ENCODE measurements around the gene LRRTM2.
"Not testable (repeated sequence)": the region's sequence is repeated elsewhere in the genome, so short reads cannot be mapped to it uniquely, and the experiment has no call there.

LRRTM2 gene, protein sequence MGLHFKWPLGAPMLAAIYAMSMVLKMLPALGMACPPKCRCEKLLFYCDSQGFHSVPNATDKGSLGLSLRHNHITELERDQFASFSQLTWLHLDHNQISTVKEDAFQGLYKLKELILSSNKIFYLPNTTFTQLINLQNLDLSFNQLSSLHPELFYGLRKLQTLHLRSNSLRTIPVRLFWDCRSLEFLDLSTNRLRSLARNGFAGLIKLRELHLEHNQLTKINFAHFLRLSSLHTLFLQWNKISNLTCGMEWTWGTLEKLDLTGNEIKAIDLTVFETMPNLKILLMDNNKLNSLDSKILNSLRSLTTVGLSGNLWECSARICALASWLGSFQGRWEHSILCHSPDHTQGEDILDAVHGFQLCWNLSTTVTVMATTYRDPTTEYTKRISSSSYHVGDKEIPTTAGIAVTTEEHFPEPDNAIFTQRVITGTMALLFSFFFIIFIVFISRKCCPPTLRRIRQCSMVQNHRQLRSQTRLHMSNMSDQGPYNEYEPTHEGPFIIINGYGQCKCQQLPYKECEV

DNA sequence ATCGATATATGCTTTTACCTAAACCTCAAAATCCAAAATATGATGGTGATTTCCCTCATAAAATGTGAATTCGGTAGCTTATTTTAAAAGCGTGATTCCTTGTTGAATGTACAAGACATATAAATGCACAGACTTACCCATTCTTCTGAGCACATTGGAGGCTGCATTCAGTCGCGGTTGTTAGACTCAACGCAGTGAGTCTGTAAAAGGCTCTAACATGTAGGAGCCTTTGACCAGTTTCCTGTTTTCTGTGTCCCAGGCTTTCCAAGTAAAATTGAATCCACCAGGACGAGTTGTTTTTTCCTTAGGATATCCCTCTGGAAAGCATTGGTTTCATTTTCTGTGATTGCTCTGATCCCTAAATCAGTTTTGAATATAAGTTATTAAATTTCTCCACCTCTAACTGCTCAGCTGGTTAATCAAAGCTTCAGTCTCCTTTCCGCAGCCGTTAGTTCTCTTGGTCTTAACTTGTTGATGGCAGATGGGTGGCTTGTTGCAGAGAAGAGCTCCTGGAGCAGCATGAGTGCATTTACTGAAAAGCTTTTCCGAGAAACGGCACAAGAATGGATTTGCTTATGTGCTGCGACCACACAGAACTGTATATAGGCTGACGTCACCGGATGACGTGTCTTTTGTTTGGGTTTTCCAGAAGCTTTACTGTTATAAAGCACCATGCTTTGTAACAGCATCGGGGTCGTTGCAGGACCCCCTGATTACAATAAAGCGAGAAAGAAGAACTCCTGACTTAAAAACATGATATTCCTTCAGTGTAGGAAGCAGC lies at the start of gene LRRTM2:
LRRTM2 (minus strand) TSS at position 565 of the 781 bp plus-strand sequence; CDS start at position 141, 424 bp downstream.
- no peak for DNase-seq

DNA sequence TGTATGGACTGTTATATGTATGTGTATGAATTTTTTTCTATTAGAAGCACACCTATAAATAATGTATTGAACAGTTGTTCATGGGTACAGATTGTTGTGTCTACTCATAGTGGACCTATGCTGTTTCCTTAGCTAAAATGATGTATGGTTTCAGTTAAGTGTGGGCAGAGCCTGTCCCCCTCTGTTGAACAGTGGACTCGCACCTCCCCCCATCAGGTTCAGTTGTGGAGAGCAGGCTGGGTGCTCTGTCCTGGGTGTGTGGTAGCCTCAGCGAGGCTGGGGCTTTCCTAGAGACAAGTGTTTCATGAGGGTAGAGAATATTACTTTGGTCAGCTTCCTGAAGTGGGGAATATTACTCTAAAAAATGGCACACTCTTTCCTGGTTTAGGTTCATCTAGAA lies 47.4 kb upstream of the LRRTM2 start:
- no peak for DNase-seq

DNA sequence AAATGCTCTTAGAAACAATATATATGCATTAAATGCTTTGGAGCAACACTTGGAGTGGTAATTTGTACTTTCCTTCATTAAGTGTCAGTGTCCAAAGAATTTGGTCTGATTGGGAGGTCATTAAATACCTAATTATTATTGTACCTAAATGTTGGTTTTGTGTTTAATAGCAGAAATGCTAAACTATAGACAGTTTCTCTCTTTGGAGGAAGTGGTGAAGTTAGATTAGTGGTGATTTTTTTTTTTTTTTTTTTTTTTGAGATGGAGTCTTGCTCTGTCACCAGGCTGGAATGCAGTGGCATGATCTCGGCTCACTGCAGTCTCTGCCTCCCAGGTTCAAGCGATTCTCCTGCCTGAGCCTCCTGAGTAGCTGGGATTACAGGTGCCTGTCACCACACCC lies 46.2 kb upstream of the LRRTM2 start:
- not testable (repeated sequence) for DNase-seq

DNA sequence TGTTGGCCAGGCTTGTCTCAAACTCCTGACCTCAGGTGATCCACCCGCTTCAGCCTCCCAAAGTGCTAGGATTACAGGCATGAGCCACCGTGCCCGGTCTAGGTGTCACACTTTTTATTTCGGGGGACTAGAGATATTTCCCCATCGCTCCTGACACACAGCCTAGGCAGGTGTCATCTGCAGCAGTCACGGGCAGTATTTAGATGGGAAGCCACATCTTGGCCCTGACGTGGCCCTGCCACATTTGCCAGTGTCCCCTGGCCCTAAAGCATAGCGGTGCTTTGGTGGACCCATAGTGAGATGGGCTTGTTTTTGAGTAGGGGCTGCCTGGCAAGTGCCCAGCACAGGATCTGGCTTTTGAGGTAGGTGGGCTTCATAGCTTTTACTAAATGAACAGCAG lies 45.0 kb upstream of the LRRTM2 start:
- no peak for DNase-seq

DNA sequence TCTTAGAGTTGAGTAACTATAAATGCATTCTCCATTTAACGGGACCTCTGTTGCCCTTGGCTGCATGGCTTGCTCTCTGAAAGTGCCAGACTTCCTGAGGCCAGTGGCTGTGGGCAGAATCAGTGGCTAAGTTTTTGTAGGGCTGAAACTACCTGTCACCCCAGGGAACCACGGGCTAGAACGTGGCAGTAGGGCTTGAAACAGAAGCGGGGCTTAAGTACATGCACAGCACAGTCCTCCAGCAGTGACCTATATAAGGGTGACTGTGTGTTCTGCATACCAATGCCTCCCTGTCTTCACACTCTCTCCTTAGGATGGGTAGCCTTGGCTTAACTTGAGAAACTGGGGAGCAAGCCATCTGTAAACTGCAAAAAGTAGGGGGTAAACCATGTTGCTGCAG lies 43.6 kb upstream of the LRRTM2 start:
- no peak for DNase-seq

DNA sequence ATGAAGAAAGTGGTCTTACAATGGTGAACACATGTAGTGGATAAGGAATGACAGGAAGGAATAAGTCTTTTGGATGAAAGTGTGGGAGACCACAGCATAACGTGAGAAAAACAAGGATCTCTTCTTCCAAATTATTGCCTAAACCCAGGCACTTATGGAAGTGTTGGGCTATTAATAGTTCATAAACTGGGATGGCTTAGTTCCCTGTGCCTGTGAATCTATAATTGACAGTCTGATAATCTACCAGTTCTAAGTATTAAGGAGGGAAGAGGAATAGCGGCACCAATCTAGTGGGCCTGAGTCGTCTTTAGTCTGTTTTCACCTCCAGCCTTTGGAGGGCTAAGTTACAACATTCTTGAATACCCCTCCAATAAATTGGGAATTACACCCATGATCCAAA lies 39.2 kb upstream of the LRRTM2 start:
- no peak for DNase-seq

DNA sequence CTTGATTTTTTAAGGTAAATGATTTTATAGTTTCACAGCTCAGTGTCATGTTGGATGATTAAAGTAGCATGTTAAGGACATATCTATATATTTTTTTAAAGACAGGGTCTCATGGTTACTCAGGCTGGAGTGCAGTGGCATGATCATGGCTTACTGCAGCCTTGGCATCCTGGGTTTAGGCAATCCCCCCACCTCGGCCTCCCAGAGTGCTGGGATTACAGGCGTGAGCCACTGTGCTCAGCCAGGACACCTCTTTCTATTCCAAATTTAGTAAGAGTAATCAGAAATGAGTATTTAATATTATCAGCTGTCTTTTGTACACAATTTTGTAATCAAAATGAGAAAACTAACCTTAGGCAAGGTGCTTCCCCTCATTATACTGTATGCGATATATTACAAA lies 38.6 kb upstream of the LRRTM2 start:
- DNase-seq = no peak

DNA sequence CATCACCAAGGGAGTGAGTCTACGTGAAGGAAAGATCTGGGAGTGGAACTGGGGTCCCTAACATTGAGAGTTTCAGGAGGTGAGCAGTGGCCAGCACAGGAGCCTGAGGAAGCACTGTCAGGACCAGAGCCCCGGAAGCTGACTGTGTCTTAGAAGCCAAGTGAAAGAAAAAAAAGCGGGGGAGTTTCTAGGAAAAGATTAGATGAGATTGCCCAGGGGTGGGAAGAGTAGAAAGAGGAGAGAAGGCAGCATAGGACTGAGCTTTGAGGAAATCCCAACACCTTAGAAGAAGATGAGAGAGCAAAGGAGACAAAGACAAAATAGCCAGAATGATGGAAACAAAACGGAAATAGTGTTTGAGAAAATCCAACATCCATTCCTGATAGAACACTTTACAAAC lies 37.0 kb upstream of the LRRTM2 start:
- no peak for DNase-seq

DNA sequence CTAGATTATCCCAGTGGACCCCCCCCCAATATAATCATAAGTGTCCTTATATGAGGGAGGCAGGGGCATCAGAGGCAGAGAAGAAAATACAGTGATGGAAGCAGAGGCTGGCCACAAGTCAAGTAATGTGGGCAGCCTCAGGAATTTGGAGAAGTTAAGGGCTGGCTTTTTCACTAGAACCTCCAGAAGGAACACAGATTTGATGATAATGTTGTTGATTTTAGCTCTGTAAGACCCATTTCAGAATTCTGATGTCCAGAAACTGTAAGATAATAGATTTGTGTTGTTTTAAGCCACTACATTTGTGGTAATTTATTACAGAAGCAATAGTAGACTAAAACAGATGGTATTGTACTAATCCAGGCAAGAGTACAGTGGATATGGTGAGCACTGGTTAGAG lies 36.3 kb upstream of the LRRTM2 start:
- DNase-seq = no peak

DNA sequence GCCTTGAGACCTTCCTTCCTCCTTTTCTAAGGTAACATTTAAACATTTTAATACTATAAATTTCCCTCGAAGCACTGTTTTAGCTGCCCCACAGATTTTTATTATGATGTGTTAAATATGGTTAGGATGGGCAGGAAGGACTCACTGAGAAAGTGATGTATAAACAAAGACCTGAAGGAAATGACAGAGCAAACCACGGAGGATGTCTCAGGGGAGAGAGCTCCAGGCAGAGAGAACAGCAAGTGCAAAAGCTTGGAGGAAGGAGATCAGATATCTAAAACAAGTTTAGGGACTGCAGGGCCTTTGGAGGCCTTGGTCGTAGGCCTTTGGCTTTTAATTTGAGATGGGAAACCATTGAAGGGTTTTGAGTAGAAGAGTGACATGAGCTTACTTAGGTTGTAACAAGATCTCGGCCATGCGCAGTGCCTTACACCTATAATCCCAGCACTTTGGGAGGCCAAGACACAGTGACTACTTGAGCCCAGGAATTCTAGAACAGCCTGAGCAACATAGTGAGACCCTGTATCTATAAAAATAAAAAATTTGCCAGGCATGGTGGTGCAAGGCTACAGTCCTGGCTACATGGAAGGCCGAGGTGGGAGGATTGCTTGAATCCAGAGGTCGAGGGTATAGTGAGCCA lies 35.5 kb upstream of the LRRTM2 start:
- no peak for DNase-seq

DNA sequence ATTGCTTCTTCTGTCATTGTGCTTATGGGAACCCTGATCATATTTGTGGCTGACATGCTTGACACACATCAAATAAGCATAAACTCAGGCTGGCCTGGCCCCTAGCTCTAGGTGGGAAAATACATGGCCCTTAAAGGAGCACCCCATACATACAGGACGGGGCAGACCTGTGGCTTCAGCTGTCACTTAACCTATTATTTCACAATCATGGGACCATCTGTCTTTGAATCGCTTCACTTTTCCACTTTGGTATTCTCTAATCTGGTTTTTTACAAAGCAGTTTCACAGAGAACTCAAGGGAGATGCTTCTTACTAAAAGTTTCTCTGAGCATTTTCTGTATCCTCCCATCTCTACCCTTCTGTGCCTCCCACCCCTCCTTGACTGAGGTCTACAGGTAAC lies 34.6 kb upstream of the LRRTM2 start:
- no peak for DNase-seq

DNA sequence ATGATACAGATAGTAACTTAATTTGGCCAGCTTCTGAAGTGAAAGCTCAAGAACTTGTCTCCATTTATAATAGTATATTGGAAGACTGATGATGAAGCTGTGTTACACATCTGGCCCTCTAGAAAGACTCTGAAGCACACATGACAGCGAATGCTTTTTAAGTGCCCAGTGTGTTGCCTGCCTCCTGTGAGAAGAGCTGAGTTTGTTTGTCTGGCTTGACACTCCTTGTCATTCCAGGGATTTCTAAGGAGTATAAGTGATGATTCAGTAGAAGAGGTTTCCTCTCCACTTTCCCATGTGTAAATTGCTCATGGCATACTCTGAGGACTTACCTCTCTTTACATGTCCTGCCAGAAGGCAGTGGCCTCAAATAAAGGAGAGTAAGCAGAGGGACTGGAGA lies 30.4 kb upstream of the LRRTM2 start:
- DNase-seq = no peak

DNA sequence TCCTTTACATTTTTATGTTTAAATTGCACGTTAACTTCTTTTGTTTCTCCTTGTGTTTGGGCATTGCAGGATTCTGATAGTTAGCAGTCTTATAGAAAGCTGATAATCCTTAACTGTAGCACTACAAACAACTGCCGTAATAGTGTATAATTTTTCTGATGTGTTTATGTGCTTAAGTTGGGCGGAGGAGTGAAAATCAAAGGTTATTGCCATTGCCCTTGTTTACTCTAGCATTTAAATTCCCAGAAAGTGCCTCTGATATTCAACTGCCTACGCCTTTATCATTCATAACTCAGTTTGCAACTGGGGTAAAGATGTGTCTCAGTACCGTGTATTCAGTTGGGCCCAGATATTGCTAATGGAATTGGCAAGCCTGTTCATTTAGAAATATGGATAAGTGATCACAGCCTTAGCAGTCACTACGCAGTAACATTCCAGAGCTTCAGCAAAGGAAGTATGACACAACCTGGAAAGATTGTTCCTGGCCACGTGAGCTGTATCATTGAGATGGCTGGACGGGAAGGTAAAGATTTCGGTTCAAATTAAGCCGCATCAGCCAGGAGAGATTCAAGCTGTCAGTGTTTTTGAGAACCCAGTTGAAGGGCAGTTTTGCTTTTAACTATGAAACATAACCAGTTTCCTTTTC lies 28.1 kb upstream of the LRRTM2 start:
- no peak for DNase-seq

DNA sequence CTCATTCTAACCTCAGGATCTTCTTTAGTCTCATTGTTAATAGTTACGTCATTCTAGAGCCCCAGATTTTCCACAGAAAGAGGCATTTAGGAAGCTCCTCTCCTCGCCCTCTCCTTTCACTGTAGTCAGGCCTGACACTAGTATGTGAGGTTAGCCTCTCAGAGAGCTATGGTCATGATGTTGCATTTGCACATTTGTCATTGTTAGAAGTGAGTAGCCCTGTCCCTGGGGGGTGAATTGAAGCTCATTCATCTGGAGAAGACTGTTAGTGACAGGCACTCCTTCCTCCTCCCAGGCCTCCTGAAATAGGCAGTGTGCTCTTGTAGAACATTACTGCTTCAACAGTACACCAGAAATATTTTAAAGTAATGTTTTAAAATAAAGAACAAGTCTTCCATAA lies 26.6 kb upstream of the LRRTM2 start:
- DNase-seq = no peak

DNA sequence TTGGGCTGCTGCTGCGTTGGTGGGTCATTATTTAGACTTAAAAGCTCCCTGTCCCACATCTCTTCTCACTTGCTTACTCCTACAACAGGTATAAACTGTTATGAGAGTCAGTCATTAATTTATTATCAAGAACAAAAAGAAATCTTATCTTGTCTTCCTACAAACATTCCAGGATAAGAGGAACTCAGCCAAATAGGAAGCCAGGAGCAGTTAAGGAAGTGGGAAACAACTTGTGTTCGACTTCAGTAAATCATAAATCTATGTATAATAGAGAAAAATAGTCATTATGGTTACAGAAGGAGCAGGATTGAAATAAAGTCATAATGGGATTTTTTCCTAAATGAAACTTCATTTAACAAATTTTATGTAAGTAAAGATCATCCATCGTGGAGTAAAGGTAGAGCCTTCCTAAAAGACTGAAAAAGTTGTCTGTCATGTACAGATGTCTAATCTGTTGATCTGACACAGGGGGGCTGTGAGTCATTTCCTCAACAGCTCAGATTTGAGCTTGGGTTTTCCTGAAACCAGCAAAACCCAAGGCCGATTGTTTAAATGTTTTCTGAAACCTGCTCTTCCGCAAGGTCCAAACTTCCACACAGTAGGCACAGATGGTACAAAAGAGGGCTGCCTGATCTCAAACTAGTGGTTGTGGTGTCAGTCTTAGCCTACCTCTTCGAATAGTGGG lies 25.3 kb upstream of the LRRTM2 start:
- DNase-seq = no peak

DNA sequence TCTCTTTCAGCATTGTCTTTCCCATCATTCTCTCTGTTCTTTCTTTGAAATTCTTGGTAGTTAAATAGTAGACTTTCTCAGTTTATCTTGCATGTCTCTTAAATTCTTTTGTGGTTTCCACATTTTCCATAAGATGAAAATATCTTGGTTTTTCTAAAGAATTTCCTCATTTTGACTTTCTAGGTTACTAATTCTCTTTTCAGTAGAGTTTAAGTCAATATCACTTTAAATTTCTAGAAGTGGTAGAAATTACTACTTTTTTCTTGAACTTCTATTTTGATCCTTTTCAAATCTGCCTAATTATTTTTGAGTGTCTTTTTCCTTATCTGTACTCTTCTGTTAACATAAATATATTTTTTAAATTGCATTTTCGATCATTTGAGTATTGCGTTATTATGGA lies 23.6 kb upstream of the LRRTM2 start:
- DNase-seq = no peak

DNA sequence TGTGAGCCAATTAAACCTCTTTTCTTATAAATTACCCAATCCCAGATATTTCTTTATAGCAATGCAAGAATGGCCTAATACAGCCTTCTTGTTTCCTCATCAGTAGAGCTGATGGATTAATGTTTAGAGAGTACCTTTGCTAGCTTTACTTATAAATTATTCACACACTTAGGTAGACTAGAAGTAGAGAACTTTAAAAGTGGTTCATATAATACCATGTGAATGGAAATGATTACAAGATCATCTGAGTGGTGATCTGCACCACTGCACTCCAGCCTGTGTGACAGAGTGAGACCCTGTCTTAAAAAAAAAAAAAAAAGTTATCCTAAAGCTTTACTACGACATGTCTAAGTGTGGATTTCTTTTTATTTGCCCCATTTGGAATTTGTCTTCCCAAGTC lies 23.2 kb upstream of the LRRTM2 start:
- no peak for DNase-seq

DNA sequence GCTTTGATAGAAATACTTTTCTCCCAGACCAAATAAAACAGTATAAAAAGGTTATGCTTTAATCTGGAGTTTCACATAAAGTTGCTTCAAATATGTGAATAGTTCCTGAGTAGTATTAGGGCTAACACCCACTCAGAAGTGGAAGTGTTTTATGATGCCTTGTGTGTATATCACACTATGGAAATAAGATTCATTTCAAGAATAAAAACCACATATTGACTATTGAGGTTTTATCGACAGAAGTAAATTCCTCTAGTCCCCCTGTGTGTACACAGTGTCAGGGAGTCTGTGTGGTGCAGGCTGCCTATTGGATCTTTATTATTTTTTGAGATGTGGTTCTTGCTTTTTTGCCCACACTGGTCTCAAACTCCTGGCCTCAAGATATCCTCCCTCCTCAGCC lies 20.8 kb upstream of the LRRTM2 start:
- DNase-seq = no peak

DNA sequence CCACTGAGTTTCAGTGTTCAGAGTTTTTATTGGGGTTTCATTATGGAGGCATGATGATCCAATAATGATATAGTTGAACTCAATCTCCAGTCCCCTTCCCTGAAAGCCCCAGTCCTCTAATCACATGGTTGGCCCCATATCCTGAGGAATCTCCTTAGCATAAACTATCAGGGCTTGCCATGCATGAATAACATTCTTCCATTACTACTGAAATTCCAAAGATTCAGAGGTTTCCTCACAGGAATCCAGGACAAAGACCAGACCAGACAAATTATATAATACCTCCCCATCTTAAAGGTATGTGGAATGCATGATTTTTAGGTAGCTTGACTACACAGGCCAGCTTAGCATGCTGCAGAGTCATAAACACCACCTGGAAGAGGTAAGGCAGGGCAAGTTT lies 15.5 kb upstream of the LRRTM2 start:
- no peak for DNase-seq

DNA sequence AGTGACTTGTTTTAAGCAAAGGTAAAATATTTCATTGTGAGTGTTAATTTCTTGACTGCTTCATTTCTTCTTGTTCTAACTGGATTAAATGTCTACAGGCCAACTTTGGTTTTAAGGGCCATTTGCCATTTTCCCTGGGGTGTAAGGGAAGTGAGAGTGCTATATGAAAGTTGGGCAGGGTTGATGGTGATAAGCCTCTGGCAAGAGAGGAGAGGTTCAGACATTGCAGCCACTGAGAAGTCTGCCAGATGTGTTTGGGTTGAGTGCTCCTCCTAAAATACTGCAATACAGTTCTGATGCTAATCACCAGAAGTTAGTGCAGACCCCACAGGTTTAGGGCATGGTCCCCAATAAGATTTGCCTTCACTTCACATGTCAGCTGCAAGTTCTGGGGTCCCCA lies 14.9 kb upstream of the LRRTM2 start:
- DNase-seq = no peak

DNA sequence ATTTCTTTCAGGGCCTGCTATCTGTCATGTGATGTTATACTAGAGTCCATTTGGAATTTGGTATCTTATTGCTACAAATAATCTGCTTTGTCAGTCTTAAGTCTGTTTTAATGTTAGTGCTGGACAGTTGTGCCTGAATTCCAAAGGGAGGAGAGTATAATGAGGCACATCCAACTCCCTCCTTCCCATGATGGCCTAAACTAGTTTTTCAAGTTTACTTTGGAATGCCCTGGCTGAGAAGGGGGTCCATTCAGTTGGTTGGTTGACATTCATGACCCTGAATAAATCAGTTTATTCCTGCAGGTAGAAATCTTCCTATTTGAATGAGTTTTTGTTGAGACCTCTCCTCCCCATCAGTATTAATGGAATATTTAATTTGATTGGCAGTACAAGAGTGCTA lies 9.4 kb upstream of the LRRTM2 start:
- no peak for DNase-seq

DNA sequence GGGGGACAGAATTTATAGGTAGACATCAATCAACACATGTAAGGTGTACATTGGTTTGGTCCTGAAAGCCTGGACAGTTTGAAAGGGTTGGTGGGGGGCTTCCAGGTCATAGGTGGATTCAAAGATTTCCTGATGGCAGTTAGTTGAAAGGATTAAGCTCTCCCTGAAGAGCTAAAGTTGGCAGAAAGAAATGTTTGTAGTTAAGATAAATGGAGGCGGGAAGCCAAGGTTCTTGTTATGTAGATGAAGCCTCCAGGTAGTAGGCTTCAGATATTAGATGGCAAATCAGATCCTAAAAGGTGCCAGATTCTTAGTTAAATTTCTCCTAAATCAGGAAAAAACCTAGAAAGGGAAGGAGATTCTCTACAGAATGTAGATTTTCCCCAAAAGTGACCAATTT lies 9.0 kb upstream of the LRRTM2 start:
- DNase-seq = no peak

DNA sequence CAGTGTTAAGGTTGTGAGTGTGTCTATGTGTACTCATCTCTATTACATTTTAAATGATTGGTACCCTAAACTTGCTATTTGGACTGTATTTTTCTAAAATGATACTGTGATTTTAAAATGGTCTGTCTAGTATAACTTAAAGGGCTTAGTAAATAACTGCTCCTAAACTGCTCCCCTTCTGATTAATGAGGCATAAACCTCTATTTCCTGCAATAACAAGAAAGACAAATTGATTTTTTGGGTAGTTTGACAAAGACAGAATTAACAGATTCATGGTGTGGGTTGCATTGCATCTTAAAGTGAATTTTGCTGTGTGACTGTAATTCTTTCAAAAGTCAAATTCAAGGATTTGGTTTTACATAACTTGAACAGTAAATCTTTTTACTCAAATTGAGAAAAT lies 8.1 kb upstream of the LRRTM2 start:
- no peak for DNase-seq
